IMR-90 (cell line): ENCODE measurements around the gene AGAP9.

Source experiments
- CHD1 ChIP-seq: IDR thresholded peaks from 2 replicates; pipeline ENCODE4 v1.6.1; 2012; ENCODE audit warnings: low read depth, low read length, improper control_type of control experiment
- CTCF ChIP-seq: conservative IDR thresholded peaks from 2 replicates; pipeline ENCODE4 v1.5.1; 2012; ENCODE audit warnings: mild to moderate bottlenecking, low read depth, low read length, improper control_type of control experiment
- MXI1 ChIP-seq: IDR thresholded peaks from 2 replicates; pipeline ENCODE4 v1.6.1; 2012; ENCODE audit warnings: low read depth, mild to moderate bottlenecking, low read length, moderate library complexity, borderline replicate concordance
- POLR2A ChIP-seq: IDR thresholded peaks from 2 replicates; pipeline ENCODE4 v1.6.1; 2012; ENCODE audit warnings: mild to moderate bottlenecking, low read depth, low read length
- RAD21 ChIP-seq: IDR thresholded peaks from 2 replicates; pipeline ENCODE4 v1.6.1; 2012; ENCODE audit warnings: low read length, improper control_type of control experiment
- RFX5 ChIP-seq: IDR thresholded peaks from 2 replicates; pipeline ENCODE4 v1.8.0; 2012; ENCODE audit warnings: low read depth, mild to moderate bottlenecking, low read length, moderate library complexity
- USF2 ChIP-seq: fragments of 150-350 bp; IDR thresholded peaks from 2 replicates; pipeline ENCODE4 v1.6.1; 2017; ENCODE audit warnings: mild to moderate bottlenecking, antibody characterized with exemption, low read length, low read depth

GRCh38 chr10:47454780-47455058, 68.7 kb downstream of the AGAP9 start:
- no peak for TF ChIP-seq CTCF
- TF ChIP-seq POLR2A: no peak
- TF ChIP-seq RAD21: no peak
- no peak for TF ChIP-seq RFX5
- no peak for TF ChIP-seq MXI1
- TF ChIP-seq CHD1: no peak
- no peak for TF ChIP-seq USF2
